ENCODE measurements around the gene PNMA1.

PNMA1 gene

DNA sequence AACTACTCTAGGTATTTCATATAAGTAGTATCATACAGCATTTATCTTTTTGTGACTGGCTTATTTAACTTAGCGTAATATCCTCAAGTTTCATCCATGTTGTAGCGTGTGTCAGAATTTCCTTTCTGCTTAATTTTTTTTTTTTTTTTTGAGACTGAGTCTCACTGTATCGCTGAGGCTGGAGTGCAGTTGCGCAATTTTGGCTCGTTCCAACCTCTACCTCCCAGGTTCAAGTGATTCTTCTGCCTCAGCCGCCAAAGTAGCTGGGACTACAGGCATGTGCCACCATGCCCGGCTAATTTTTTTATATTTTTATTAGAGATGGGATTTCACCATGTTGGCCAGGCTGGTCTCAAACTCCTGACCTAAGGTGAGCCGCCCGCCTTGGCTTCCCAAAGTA is 28.9 kb downstream of the PNMA1 start:
- no peak for DNase-seq (ENCODE audit: low read depth)
- no peak overlapping the region for H3K4me3 ChIP-seq (ENCODE audit: control insufficient read depth, low read depth, low read length)
- TF ChIP-seq, protein P1, sequence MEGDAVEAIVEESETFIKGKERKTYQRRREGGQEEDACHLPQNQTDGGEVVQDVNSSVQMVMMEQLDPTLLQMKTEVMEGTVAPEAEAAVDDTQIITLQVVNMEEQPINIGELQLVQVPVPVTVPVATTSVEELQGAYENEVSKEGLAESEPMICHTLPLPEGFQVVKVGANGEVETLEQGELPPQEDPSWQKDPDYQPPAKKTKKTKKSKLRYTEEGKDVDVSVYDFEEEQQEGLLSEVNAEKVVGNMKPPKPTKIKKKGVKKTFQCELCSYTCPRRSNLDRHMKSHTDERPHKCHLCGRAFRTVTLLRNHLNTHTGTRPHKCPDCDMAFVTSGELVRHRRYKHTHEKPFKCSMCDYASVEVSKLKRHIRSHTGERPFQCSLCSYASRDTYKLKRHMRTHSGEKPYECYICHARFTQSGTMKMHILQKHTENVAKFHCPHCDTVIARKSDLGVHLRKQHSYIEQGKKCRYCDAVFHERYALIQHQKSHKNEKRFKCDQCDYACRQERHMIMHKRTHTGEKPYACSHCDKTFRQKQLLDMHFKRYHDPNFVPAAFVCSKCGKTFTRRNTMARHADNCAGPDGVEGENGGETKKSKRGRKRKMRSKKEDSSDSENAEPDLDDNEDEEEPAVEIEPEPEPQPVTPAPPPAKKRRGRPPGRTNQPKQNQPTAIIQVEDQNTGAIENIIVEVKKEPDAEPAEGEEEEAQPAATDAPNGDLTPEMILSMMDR (conservative IDR thresholded peaks at IDR 0.05; ENCODE audit: control insufficient read depth, insufficient read depth, low read depth, low read length), result no peak

DNA sequence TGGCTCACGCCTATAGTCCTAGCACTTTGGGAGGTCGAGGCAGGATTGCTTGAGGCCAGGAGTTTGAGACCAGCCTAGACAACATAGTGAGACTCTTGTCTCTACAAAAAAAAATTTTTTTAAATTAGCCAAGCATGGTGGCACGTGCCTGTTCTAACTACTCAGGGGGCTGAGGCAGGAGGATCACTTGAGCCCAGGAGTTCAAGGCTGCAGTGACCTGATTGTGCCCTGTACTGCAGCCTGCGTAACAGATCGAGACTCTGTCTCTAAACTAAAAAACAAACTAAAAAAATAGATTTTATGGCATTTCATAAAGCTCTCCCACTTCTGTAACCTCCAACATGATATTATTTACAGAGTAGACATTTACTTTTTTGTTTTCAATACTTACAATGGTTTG is 29.6 kb downstream of the PNMA1 start:
- no peak overlapping the region for H3K4me3 ChIP-seq (ENCODE audit: control insufficient read depth, low read depth, low read length)
- TF ChIP-seq, protein P1 (conservative IDR thresholded peaks at IDR 0.05; ENCODE audit: control insufficient read depth, insufficient read depth, low read depth, low read length), result no peak

DNA sequence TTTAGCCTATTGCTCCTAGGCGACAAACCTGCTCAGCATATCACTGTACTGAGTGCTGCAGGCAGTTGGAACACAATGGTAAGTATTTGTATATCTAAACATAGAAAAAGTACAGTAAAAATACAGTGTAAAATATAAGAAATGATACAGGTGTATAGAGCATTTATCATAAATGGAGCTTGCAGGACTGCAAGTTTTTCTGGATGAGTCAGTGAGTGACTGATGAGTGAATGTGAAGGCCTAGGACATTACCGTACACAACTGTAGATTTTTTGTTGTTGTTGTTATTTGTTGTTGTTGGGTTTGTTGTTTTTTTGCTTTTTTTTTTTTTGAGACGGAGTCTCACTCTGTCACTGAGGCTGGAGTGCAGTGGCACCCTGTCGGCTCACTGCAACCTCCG is 33.4 kb downstream of the PNMA1 start:
- H3K4me3 ChIP-seq (ENCODE audit: control insufficient read depth, low read depth, low read length), result no peak overlapping the region
- TF ChIP-seq, protein P1 (conservative IDR thresholded peaks at IDR 0.05; ENCODE audit: control insufficient read depth, insufficient read depth, low read depth, low read length), result no peak
- no peak for DNase-seq (ENCODE audit: low read depth)

More for the DNA sequence above, 29.6 kb downstream of the PNMA1 start:
- no peak for DNase-seq (ENCODE audit: low read depth)

DNA sequence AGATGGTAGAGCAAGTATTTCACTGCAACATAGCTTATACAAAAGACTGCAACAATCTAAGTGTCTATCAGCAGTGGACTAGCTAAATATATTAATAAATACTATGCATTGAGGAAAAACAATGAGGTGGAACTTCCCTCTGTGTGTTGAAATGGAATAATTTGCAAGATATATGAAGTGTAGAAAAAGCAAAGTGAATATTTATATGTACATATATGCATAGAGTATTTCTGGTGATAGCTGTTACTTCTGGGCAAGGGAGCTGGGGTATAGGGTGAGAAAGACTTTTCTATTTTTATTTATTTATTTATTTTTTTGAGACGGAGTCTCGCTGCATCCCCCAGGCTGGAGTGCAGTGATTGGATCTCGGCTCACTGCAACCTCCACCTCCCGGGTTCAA is 35.5 kb downstream of the PNMA1 start:
- TF ChIP-seq, protein P1 (conservative IDR thresholded peaks at IDR 0.05; ENCODE audit: control insufficient read depth, insufficient read depth, low read depth, low read length), result no peak
- DNase-seq (ENCODE audit: low read depth), result no peak
- no peak overlapping the region for H3K4me3 ChIP-seq (ENCODE audit: control insufficient read depth, low read depth, low read length)

DNA sequence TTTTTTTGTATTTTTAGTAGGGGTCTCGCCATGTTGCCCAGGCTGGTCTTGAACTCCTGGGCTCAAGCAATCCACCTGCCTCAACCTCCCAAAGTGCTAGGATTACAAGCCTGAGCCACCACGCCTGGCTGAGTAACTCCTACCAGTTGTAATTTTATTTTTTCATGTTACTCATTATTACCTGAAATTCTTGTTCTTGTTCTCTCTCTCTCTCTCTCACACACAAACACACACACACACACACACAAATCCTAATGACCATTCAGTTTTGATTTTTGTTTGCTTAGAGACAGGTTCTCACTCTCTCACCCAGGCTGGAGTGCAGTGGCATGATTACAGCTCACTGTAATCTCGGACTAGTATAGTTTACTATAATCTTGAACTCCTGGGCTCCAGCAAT is 39.2 kb downstream of the PNMA1 start:
- no peak for DNase-seq (ENCODE audit: low read depth)
- TF ChIP-seq, protein P1 (conservative IDR thresholded peaks at IDR 0.05; ENCODE audit: control insufficient read depth, insufficient read depth, low read depth, low read length), result no peak
- no peak overlapping the region for H3K4me3 ChIP-seq (ENCODE audit: control insufficient read depth, low read depth, low read length)

DNA sequence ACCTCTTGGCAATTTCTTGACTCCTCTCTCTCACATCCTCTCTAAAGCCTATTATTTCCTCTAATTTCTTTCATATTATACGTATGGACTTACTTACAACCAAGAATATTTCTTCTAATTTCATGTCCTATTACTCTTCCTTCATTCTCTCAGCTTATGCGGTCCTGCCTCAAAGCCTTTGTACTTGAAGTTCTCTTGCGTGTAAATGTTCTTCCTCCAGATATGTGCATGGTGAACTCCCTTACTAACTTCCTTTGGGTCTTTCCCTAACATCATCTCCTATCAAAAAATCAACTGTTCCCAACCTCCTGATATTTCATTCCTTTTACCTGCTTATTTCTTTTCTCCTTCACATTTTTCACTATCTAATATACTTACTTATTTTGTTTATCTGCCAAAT is 46.3 kb downstream of the PNMA1 start:
- DNase-seq (ENCODE audit: low read depth), result no peak
- TF ChIP-seq, protein P1 (conservative IDR thresholded peaks at IDR 0.05; ENCODE audit: control insufficient read depth, insufficient read depth, low read depth, low read length), result no peak

DNA sequence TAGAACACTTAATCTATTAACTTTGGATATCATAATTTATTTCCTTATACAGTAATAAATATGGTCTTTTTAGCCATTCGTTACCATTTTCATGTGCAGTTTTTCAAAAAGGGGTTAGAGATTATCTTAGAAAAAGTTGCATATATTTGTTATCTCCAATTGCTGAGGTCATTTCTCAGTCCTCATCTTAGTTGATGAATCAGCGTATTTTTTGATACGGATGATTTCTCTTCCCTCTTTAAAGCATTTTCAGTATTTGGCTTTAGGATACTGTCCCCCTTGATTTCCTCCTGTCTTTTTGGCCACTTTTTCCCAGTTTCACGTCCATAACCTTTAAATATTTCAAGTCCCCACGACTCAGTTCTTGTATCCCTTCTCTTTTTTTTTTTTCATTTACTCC is 47.6 kb downstream of the PNMA1 start:
- TF ChIP-seq, protein P1 (conservative IDR thresholded peaks at IDR 0.05; ENCODE audit: control insufficient read depth, insufficient read depth, low read depth, low read length), result no peak
- DNase-seq (ENCODE audit: low read depth), result no peak
- H3K4me3 ChIP-seq (ENCODE audit: control insufficient read depth, low read depth, low read length), result no peak overlapping the region

More for the DNA sequence above, 46.3 kb downstream of the PNMA1 start:
- H3K4me3 ChIP-seq (ENCODE audit: control insufficient read depth, low read depth, low read length), result no peak overlapping the region
